LNCAP (cell line): ENCODE results near the gene PTPRF.

Experiments
- TF ChIP-seq, protein P1 (sequence below): fragments of 450-650 bp; IDR thresholded peaks from 2 replicates; pipeline ENCODE4 v1.5.1; 2017; ENCODE audit warnings: mild to moderate bottlenecking

Gene PTPRF

DNA sequence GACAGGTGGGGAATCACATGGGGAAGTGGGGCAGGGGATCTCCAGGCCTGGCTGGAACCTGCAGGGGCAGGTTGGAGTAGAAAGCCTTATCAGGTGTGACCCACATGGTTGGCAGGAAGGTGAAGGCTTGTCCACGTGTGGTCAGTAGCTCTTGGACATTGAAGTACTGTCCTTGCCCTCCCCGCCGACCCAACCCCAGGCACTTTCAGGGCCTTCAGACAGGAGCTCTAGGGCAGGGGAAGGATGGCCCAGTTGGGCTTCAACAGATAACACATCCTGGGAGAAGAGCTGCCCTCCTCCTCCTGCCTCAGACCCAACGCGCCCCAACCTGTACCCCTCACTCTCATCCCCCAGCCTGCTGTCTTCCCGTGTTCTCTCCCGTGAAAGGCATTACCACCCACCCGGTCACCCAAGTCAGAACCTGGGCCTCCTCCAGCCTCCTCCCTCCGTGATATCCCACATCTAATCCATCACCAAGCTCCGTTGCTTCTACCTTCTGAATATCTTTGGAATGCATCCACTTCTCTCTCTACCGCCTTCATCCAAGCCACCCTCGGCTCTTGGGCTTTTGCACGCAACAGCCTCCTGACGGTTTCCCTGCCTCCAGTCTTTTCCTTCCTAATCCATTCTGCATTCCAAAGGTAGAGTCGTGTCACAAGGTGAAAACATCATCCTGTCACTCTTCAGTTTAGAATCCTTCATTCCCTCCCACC, 15.9 kb downstream of the PTPRF start:
- TF ChIP-seq, protein P1, sequence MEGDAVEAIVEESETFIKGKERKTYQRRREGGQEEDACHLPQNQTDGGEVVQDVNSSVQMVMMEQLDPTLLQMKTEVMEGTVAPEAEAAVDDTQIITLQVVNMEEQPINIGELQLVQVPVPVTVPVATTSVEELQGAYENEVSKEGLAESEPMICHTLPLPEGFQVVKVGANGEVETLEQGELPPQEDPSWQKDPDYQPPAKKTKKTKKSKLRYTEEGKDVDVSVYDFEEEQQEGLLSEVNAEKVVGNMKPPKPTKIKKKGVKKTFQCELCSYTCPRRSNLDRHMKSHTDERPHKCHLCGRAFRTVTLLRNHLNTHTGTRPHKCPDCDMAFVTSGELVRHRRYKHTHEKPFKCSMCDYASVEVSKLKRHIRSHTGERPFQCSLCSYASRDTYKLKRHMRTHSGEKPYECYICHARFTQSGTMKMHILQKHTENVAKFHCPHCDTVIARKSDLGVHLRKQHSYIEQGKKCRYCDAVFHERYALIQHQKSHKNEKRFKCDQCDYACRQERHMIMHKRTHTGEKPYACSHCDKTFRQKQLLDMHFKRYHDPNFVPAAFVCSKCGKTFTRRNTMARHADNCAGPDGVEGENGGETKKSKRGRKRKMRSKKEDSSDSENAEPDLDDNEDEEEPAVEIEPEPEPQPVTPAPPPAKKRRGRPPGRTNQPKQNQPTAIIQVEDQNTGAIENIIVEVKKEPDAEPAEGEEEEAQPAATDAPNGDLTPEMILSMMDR: no peak

DNA sequence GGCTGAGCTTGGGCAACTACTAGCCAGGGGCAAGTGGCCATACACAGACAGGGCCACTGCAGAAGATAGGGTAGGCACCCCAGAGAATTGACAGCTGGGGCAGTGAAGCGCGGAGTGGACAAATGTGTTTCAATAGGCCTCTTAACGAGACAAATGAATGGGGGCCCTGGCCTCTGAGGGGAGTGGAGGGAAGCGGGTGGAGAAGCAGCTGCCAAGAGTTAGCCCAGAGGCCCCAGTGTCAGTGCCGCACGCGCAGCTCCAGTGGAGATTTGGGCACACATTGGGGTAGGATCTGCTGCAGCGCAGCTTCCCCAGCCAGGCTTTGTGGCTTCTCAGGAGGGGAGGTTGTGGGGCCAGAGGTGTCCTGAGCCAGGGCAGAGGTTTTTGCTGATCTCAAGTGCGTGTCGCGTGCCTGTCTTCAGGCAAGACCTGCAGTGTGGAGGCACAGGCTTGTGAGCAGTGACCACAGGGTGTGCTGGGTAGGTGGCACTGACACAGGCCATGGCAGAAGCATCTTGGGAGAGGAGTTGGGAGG, 16.9 kb downstream of the PTPRF start:
- TF ChIP-seq, protein P1: no peak

DNA sequence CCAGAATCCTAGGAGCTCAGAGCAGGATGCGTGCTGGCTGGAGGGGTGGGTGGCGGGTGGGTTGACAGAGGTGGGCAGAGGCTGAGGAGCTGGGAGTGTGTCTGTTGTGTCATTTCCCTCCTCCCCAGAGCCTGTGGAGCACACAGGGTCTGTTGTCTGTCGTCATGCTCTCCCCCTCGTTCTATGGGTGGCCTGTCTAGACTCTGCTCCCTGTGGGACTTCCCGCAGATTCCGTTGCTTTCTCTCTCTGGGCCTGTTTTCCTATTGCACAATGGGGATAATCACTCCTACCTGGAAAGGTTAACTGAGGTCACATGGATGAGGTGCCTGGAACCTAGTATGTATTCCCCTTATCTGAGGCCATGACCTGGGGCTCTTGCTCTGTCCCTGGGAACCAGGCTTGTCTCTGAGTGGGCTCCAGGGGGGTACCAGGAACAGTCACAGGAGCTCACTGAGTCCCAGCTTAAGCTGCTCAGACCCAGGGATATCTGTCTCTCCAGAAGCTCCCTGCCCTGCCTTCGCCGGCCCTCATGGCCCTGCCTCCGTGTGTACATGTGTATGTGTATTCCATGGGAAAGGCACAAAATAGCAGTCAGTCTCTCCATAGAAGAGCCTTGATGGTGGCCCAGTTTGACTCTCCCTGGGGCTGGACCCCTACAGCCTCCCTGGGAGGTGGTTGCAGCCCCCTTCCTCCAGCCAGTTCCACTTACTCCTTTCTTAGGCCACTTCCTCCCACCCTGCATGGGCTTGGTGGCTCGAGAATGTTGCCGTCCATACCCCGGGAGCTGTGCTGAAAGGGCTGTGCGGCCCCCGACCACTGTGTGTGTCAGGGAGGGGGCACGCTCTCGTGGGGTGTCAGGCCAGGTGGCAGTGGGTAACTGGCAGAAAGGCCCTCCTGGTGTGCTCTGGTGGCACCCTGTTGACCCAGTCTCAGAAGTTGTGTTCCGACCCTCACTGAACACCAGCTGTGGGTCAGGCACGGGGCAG, 17.9 kb downstream of the PTPRF start:
- TF ChIP-seq, protein P1: no peak

DNA sequence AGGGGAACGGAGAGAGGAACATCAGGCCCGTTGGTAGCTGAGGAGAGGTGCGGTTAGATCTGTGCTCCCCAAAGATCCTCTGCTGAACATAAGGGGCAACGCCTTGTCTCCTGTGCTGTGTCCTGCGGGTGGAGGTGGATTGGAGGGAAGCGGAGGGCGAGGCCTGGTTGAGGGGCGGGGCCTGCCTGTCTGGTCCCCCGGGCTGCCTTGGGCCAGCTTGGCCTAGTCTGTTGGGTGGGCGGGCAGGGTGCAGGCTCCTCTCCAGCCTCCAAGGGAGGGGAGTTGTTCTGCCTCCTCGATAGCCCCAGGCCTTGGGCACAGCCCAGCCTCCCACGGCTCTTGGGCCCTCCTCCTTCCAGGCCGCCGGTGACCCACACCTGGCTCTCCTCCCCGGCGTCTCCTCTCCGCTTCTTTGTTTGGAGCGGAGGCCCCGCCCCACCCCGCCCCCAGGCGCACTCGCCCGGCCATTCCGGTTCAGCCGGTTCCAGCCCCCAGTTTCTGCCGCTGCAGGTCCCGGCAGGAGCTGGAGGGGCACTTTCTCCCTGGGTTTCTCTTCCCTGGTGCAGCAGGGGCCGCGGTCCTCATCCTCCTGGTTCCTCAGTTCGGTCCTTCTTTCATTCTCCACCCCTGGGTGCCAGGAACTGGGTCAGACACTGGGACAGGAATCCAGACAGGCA, 19.4 kb downstream of the PTPRF start:
- TF ChIP-seq, protein P1: no peak

DNA sequence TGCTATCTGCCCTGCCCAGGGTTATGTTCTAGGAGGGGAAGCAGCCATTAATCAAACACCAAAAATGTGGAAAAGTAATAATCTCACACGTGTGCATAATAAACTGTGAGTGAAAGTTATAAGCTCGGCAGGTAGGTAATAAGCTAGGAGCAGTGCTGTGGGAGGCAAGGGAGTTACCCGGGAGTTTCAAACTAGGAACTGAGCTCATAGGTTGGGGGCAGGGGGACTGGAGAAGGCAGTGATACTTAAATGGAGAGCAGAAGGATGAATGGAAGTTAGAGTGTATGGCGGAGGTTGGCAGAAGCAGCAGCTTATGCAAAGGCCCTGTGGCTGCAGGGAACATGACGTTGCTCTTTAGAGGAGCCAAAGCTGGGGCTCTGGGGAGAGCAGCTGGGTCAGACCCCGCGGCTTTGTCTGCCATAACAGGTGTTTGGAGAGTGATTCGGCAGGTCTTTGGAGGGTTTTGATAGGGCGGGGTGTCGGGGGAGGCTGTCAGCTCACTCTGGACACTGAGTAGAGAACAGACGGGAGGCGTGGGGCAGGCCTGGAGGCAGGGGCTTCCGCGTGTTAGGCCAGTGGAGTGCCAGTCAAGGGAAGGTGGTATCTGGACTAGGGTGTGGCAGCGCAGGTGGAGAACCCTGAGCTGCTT, 20.0 kb downstream of the PTPRF start:
- TF ChIP-seq, protein P1: no peak

DNA sequence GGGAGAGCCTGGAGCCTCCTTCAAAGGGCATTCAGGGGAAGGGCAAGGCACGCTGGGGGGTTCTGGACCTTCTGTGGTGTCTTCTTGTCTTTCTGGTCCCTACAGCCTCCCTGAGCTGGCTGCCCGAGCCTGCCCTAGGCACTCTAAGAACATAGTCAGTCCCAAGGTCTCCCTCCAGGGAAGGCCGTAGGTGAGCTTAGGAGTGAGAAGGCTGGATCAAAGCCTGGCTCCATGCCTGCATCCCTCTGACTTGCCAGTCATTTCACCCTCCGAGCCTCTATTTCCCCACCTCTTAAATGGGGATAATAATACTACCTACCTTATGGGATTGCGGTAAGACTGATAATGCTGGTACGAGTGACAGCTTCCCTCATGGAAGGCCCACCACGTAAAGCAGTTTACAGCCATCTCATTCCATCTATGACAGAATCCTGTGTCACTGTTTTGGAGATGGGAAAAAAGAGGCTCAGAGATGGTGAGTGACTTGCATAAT, 20.8 kb downstream of the PTPRF start:
- TF ChIP-seq, protein P1: no peak
